EL (cell line): ENCODE measurements around the gene TMEM9.

Source experiments
- DNase-seq: peaks from one replicate; pipeline ENCODE4 v3.0.0-alpha.2; 2016

TMEM9 gene

GRCh38 chr1:201144701-201145100 is 9.6 kb downstream of the TMEM9 start:
- DNase-seq: no peak

- no peak for DNase-seq
These were observed 10.3 kb downstream of the TMEM9 start for GRCh38 chr1:201143726-201144635.

- DNase-seq: no peak
These were observed 11.2 kb downstream of the TMEM9 start for GRCh38 chr1:201142849-201143725.

GRCh38 chr1:201142011-201142848 is 12.0 kb downstream of the TMEM9 start:
- no peak for DNase-seq

GRCh38 chr1:201141418-201141817 is 12.9 kb downstream of the TMEM9 start:
- DNase-seq: no peak

- no peak for DNase-seq
These were observed 13.4 kb downstream of the TMEM9 start for GRCh38 chr1:201140941-201141260.

- DNase-seq: no peak
These were observed 13.9 kb downstream of the TMEM9 start for GRCh38 chr1:201140235-201140940.

- no peak for DNase-seq
These were observed 14.5 kb downstream of the TMEM9 start for GRCh38 chr1:201139756-201140155.

- no peak for DNase-seq
These were observed 15.0 kb downstream of the TMEM9 start for GRCh38 chr1:201139306-201139705.

GRCh38 chr1:201138311-201138840 is 15.9 kb downstream of the TMEM9 start:
- no peak for DNase-seq

GRCh38 chr1:201137579-201138310 is 16.5 kb downstream of the TMEM9 start:
- peak; percentile 89 for DNase-seq

- no peak for DNase-seq
These were observed 17.3 kb downstream of the TMEM9 start for GRCh38 chr1:201137024-201137392.

GRCh38 chr1:201136355-201137023 is 17.8 kb downstream of the TMEM9 start:
- DNase-seq: no peak

- no peak for DNase-seq
These were observed 19.9 kb downstream of the TMEM9 start for GRCh38 chr1:201134405-201134804.

- DNase-seq: no peak
These were observed 22.9 kb downstream of the TMEM9 start for GRCh38 chr1:201131398-201131797.

- DNase-seq: no peak
These were observed 25.3 kb downstream of the TMEM9 start for GRCh38 chr1:201128962-201129361.

- DNase-seq: no peak
These were observed 25.8 kb downstream of the TMEM9 start for GRCh38 chr1:201128476-201128875.

- peak; percentile 13 for DNase-seq
These were observed 26.4 kb downstream of the TMEM9 start for GRCh38 chr1:201127755-201128455.

- peak; percentile 51 for DNase-seq
These were observed 27.2 kb downstream of the TMEM9 start, which contains the start of gene ASCL5 for GRCh38 chr1:201126832-201127754. ASCL5 (minus strand) TSS chr1:201127184; CDS start chr1:201115372, 11,812 bp downstream.
